GM12878 (cell line): ENCODE data around the gene STK32A. TPM values are rescaled to one million over a fixed set of nuclear protein-coding genes. Genes with fewer than 3 reads are reported as not detected.

Source experiments
- ATAC-seq: fragments of 200-7000 bp; cut with Tn5 transposase; 3 replicates; pipeline ENCODE4 v1.9.1; 2020; ENCODE audit warnings: mild to moderate bottlenecking, moderate library complexity
- BruUV-seq: library from RNA; stranded (reverse); fragments of 400-500 nt; replicated peaks from 2 replicates; lab custom pipeline; 2021; lab: Mats Ljungman, UMichigan
- CTCF ChIA-PET: fragments of 300-600 bp; sonication (Branson Sonifier 250); formaldehyde crosslinking; extraction: SDS; loops from one replicate; lab custom pipeline; 2021; ENCODE audit warnings: inconsistent platforms; lab: Yijun Ruan, JAX
- POLR2A ChIA-PET: fragments of 350-600 bp; formaldehyde crosslinking; extraction: SDS; loops from one replicate; lab custom pipeline; 2021; ENCODE audit warnings: inconsistent platforms; lab: Charles Lee
- RAD21 ChIA-PET: fragments of 300-600 bp; sonication (Branson Sonifier 250); formaldehyde crosslinking; loops from one replicate; lab custom pipeline; 2023; ENCODE audit warnings: antibody characterized with exemption; ENCODE audit not compliant: unreplicated experiment; lab: Charles Lee
- SMC1A ChIA-PET: fragments of 300-600 bp; sonication (Branson Sonifier 250); formaldehyde crosslinking; loops from one replicate; lab custom pipeline; 2023; ENCODE audit not compliant: unreplicated experiment, uncharacterized antibody; lab: Charles Lee
- DNase-seq: peaks from one replicate; pipeline ENCODE4 v3.0.0-alpha.2; 2011; ENCODE audit warnings: low read depth, low spot score
- FAIRE-seq: peaks from 3 replicates; lab custom pipeline; 2011; peaks lifted over from hg19 to GRCh38; lab: Jason Lieb, UNC
- H2AFZ ChIP-seq: 2 replicates; pipeline ENCODE4 v1.6.0; 2011; ENCODE audit warnings: low read depth, low read length, control low read depth; ENCODE audit not compliant: control insufficient read depth
- H3K27ac ChIP-seq: 2 replicates; pipeline ENCODE4 v1.5.1; 2011; ENCODE audit warnings: control low read depth; ENCODE audit not compliant: control insufficient read depth, insufficient read depth
- H3K27me3 ChIP-seq, 2 experiments: replicated peaks in 1 of 2; 2 replicates each; pipeline versions ENCODE4 v1.6.0 to v1.6.1; 2011; ENCODE audit warnings: low read length in 1 of 2; ENCODE audit not compliant: control insufficient read depth in 2 of 2, insufficient read depth in 2 of 2
- H3K36me3 ChIP-seq, 2 experiments: 2 replicates each; pipeline ENCODE4 v1.5.1; 2011; ENCODE audit warnings: low read length in 1 of 2; ENCODE audit not compliant: control insufficient read depth in 2 of 2, insufficient read depth in 2 of 2
- H3K4me1 ChIP-seq: 2 replicates; pipeline ENCODE4 v1.6.1; 2011; ENCODE audit warnings: mild to moderate bottlenecking, low read length, moderate library complexity, mixed read lengths; ENCODE audit not compliant: control insufficient read depth, insufficient read depth
- H3K4me2 ChIP-seq: 2 replicates; pipeline ENCODE4 v1.6.0; 2011; ENCODE audit warnings: control low read depth; ENCODE audit not compliant: control insufficient read depth, insufficient read depth
- H3K4me3 ChIP-seq: fragments of 200-600 bp; sonication (generic); 2 replicates; pipeline ENCODE4 v1.5.1; 2016
- H3K79me2 ChIP-seq: 2 replicates; pipeline ENCODE4 v1.6.0; 2011; ENCODE audit warnings: low read length; ENCODE audit not compliant: control insufficient read depth, insufficient read depth
- H3K9ac ChIP-seq: 2 replicates; pipeline ENCODE4 v1.8.0; 2011; ENCODE audit warnings: low read length, control low read depth, mixed read lengths; ENCODE audit not compliant: control insufficient read depth, insufficient read depth
- H3K9me3 ChIP-seq: replicated peaks from 3 replicates; pipeline ENCODE4 v1.5.1; 2011; ENCODE audit warnings: mild to moderate bottlenecking, low read length; ENCODE audit not compliant: control insufficient read depth, insufficient read depth
- H4K20me1 ChIP-seq: 2 replicates; pipeline ENCODE4 v1.6.0; 2011; ENCODE audit not compliant: control insufficient read depth, insufficient read depth
- ASH2L ChIP-seq: fragments of 300-600, 200-600 bp; sonication (generic); IDR thresholded peaks from 2 replicates; pipeline ENCODE4 v1.6.1; 2017; ENCODE audit warnings: low read depth, mild to moderate bottlenecking, borderline replicate concordance
- BHLHE40 ChIP-seq, 2 experiments: fragments of 450-650 bp in 1 of 2; IDR thresholded peaks; 2 replicates each; pipeline ENCODE4 v1.6.1; 2011 to 2017; ENCODE audit warnings: low read depth in 2 of 2, borderline replicate concordance in 1 of 2, improper control_type of control experiment in 1 of 2, low read length in 1 of 2, mild to moderate bottlenecking in 1 of 2
- BRCA1 ChIP-seq: IDR thresholded peaks from 2 replicates; pipeline ENCODE4 v1.6.1; 2011; ENCODE audit warnings: low read depth, low read length, improper control_type of control experiment
- ETV6 ChIP-seq, 2 experiments: fragments of 450-650 bp in 1 of 2; IDR thresholded peaks in 1 of 2; conservative IDR thresholded peaks in 1 of 2; 2 replicates each; pipeline ENCODE4 v1.6.1; 2014; ENCODE audit warnings: antibody characterized with exemption in 1 of 2, borderline replicate concordance in 1 of 2, low read depth in 1 of 2, mild to moderate bottlenecking in 1 of 2, moderate library complexity in 1 of 2
- FOS ChIP-seq: IDR thresholded peaks from 3 replicates; pipeline ENCODE4 v1.6.1; 2011; ENCODE audit warnings: borderline replicate concordance; ENCODE audit not compliant: insufficient read length; ENCODE audit errors: extremely low read depth
- HDGF ChIP-seq: fragments of 450-650 bp; IDR thresholded peaks from 2 replicates; pipeline ENCODE4 v1.6.1; 2016; ENCODE audit warnings: antibody characterized with exemption
- MEF2B ChIP-seq: fragments of 450-650 bp; IDR thresholded peaks from 2 replicates; pipeline ENCODE4 v1.6.1; 2018; ENCODE audit warnings: mild to moderate bottlenecking, moderate library complexity; ENCODE audit not compliant: partially characterized antibody, poor library complexity, severe bottlenecking
- NFYA ChIP-seq: IDR thresholded peaks from 2 replicates; pipeline ENCODE4 v1.6.1; 2011; ENCODE audit warnings: low read depth, mild to moderate bottlenecking, low read length, improper control_type of control experiment, borderline replicate concordance
- NFYB ChIP-seq: IDR thresholded peaks from 2 replicates; pipeline ENCODE4 v1.6.1; 2011; ENCODE audit warnings: low read depth, mild to moderate bottlenecking, low read length, improper control_type of control experiment, moderate library complexity; ENCODE audit not compliant: insufficient read depth
- RFX5 ChIP-seq: IDR thresholded peaks from 2 replicates; pipeline ENCODE4 v1.6.1; 2011; ENCODE audit warnings: low read depth, low read length, improper control_type of control experiment
- SPI1 ChIP-seq: IDR thresholded peaks from 2 replicates; pipeline ENCODE4 v1.6.1; 2011; ENCODE audit warnings: low read depth, mild to moderate bottlenecking, low read length, moderate library complexity, borderline replicate concordance; ENCODE audit not compliant: insufficient read depth
- YY1 ChIP-seq: IDR thresholded peaks from 2 replicates; pipeline ENCODE4 v1.6.1; 2011; ENCODE audit warnings: low read depth, mild to moderate bottlenecking, low read length
- WGBS: methylation state at CpG from one replicate; pipeline ENCODE4 v1.1.6; 2016; ENCODE audit warnings: low lambda C conversion rate; ENCODE audit not compliant: insufficient replicate concordance, insufficient coverage; ENCODE audit errors: missing lambda C conversion rate; 5-methylcytosine and 5-hydroxymethylcytosine counted together
- in situ Hi-C: fragments of 300-500 bp; cut with MboI; formaldehyde crosslinking; loops from 9 replicates; pipeline ENCODE4 v1.14.3; 2018; ENCODE audit warnings: mixed read lengths
- intact Hi-C: fragments of 100-400 bp; cut with micrococcal nuclease; formaldehyde crosslinking; loops from one replicate; pipeline ENCODE4 v1.14.2; 2022; ENCODE audit not compliant: unreplicated experiment
- polyA plus RNA-seq, 11 experiments: library from polyadenylated mRNA; depleted of rRNA in 4 of 11; unstranded in 6 of 11; stranded (reverse) in 5 of 11; fragments of >200 nt; fragmentation: Nextera tagmentation in 4 of 11; fragmentation: Illumina TruSeq in 1 of 11; extraction: Ambion mirVana in 4 of 11; extraction: Trizol in 1 of 11; gene quantifications; 1 replicate in 1 of 11; 2 replicates in 10 of 11; pipeline versions ENCODE4 v1.2.1 to v1.2.3, GENCODE V29; 2011 to 2016; ENCODE audit warnings: inconsistent platforms in 2 of 11, missing spikeins in 2 of 11, low read depth in 1 of 11
- total RNA-seq, 4 experiments: library from RNA; depleted of rRNA in 3 of 4; stranded (reverse); fragments of >200 nt in 3 of 4; fragmentation: Illumina TruSeq in 1 of 4; extraction: Trizol in 1 of 4; gene quantifications; 2 replicates each; pipeline versions ENCODE4 v1.2.1 to v1.2.3, GENCODE V29; 2013 to 2021
- TF ChIP-seq, protein P1 (sequence below): IDR thresholded peaks from 2 replicates; pipeline ENCODE4 v1.6.1; 2011; ENCODE audit warnings: borderline replicate concordance, low read depth, mild to moderate bottlenecking, moderate library complexity, mixed read lengths, low read length; ENCODE audit not compliant: insufficient read depth; ENCODE audit errors: extremely low read length
- TF ChIP-seq, protein P2 (sequence below): fragments of 450-650 bp; conservative IDR thresholded peaks from 2 replicates; pipeline ENCODE4 v1.6.1; 2017; ENCODE audit warnings: mild to moderate bottlenecking, moderate library complexity
- TF ChIP-seq, protein P3 (sequence below), 3 experiments: IDR thresholded peaks in 2 of 3; conservative IDR thresholded peaks in 1 of 3; 2 replicates each; pipeline ENCODE4 v1.5.1; 2011; ENCODE audit warnings: low read depth in 3 of 3, low read length in 3 of 3, mild to moderate bottlenecking in 3 of 3, control low read depth in 2 of 3, moderate library complexity in 2 of 3, inconsistent platforms in 1 of 3, mixed read lengths in 1 of 3; ENCODE audit not compliant: control insufficient read depth in 2 of 3, insufficient read depth in 1 of 3; ENCODE audit errors: extremely low read depth in 1 of 3

The STK32A gene
- total and polyA plus RNA-seq, 10 of the 15 experiments (the other 5 are each of a cell fraction or from before 2014, with no cell fraction given), result under 0.01 to 0.10 TPM; not detected in 8

DNA sequence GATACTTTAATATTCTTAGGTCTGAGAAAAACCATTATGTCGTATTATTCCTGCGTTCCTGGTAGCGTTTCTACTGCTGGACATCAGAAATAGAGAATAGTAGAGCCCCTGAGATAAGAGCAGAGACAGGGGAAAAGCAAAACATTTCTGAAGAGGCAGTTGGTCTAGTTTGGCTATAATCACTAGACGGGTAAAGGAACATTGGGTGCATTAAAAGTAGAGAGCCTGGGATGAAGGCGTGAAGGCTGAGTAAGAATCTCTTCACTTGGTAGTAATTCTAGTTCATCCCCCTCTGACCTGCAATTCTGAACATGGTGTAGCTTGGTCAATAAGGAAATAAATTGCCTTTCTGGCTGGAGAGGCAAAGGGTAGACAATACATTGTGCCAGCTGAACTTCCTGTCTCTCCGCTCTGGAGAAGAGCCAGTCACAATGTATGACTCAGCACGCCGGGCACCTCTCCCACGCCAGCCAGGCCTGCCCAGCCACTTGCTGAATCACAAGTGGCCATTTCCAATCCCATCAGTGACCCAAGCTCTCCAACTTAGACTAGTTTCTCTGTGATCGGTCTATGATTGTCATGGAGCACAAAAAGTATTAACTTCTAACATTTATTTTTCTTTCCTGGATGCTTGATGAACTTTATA lies 75.4 kb downstream of the STK32A start (continued):
- TF ChIP-seq, protein P1, sequence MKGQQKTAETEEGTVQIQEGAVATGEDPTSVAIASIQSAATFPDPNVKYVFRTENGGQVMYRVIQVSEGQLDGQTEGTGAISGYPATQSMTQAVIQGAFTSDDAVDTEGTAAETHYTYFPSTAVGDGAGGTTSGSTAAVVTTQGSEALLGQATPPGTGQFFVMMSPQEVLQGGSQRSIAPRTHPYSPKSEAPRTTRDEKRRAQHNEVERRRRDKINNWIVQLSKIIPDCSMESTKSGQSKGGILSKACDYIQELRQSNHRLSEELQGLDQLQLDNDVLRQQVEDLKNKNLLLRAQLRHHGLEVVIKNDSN, result no peak

DNA sequence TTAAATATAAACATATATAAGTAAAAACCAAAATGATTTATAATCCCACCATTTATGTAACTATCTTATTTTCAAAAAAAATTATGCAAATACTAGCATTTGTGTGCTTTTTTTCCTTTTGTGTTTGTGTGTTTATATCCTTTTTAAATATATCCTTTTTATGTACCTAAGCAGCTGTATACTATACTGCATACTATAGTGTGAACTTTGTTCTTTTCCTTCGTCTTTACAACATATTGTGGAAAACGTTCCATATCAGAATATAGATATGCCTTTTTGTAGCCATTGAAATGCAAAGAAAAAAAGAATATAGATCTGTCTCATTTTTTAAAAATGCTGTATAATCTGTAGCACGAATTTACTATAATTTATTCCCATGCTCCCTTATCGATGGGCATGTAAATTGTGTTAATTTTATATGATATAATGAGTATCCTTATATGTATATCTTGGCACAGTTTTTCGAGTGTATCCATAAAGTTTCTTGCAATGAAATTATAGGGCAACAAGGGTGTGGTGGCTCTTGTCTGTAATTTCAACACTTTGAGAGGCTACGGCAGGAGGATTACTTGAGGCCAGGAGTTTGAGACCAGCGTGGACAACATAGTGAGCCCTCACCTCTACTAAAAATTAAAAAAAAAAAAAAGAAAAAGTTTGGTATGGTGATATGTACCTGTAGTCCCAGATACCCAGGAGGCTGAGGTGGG lies 83.3 kb downstream of the STK32A start:
- FAIRE-seq (no peak), DNase-seq (no peak), ATAC-seq (no peak)
- ChIA-PET CTCF (no interaction called here), RAD21 (no interaction called here), SMC1A (no interaction called here), POLR2A (no interaction called here)
- Histone ChIP-seq H3K9me3 (no peaks in the 10 kb centered on the region), H3K4me2 (no peak overlapping the region), H3K27me3 (no peaks in the 10 kb centered on the region), H3K27ac (no peak overlapping the region), H4K20me1 (no peaks in the 10 kb centered on the region), H3K4me1 (no peaks in the 10 kb centered on the region), H3K36me3 (no peaks in the 10 kb centered on the region), H3K79me2 (no peaks in the 10 kb centered on the region), H2AFZ (no peak overlapping the region), H3K9ac (no peak overlapping the region), H3K4me3 (no peak overlapping the region)
- in situ Hi-C loops (no loop called here), intact Hi-C loops (no loop called here)
- 36% methylated on average over 7 of the region's 7 CpGs for WGBS
- no TSS peak for BruUV-seq
- no peak for TF ChIP-seq HDGF
- no peak for TF ChIP-seq ASH2L
- no peak for TF ChIP-seq FOS
- TF ChIP-seq, protein P2, sequence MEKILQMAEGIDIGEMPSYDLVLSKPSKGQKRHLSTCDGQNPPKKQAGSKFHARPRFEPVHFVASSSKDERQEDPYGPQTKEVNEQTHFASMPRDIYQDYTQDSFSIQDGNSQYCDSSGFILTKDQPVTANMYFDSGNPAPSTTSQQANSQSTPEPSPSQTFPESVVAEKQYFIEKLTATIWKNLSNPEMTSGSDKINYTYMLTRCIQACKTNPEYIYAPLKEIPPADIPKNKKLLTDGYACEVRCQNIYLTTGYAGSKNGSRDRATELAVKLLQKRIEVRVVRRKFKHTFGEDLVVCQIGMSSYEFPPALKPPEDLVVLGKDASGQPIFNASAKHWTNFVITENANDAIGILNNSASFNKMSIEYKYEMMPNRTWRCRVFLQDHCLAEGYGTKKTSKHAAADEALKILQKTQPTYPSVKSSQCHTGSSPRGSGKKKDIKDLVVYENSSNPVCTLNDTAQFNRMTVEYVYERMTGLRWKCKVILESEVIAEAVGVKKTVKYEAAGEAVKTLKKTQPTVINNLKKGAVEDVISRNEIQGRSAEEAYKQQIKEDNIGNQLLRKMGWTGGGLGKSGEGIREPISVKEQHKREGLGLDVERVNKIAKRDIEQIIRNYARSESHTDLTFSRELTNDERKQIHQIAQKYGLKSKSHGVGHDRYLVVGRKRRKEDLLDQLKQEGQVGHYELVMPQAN, result no peak
- no peak for TF ChIP-seq NFYB
- no peak for TF ChIP-seq SPI1
- no peak for TF ChIP-seq NFYA
- TF ChIP-seq MEF2B, result no peak
- TF ChIP-seq, protein P3, sequence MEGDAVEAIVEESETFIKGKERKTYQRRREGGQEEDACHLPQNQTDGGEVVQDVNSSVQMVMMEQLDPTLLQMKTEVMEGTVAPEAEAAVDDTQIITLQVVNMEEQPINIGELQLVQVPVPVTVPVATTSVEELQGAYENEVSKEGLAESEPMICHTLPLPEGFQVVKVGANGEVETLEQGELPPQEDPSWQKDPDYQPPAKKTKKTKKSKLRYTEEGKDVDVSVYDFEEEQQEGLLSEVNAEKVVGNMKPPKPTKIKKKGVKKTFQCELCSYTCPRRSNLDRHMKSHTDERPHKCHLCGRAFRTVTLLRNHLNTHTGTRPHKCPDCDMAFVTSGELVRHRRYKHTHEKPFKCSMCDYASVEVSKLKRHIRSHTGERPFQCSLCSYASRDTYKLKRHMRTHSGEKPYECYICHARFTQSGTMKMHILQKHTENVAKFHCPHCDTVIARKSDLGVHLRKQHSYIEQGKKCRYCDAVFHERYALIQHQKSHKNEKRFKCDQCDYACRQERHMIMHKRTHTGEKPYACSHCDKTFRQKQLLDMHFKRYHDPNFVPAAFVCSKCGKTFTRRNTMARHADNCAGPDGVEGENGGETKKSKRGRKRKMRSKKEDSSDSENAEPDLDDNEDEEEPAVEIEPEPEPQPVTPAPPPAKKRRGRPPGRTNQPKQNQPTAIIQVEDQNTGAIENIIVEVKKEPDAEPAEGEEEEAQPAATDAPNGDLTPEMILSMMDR (IDR thresholded peaks at IDR 0.05 in 2 of 3, conservative IDR thresholded peaks at IDR 0.05 in 1 of 3; ENCODE audit: control insufficient read depth in 2 of 3, extremely low read depth in 1 of 3, insufficient read depth in 1 of 3, low read depth in 3 of 3, low read length in 3 of 3), result no peak
- no peak for TF ChIP-seq BRCA1
- TF ChIP-seq ETV6 (conservative IDR thresholded peaks at IDR 0.05 in 1 of 2, IDR thresholded peaks at IDR 0.05 in 1 of 2; ENCODE audit: borderline replicate concordance in 1 of 2, low read depth in 1 of 2), result no peak
- TF ChIP-seq RFX5, result no peak
- no peak for TF ChIP-seq YY1
- TF ChIP-seq BHLHE40 (IDR thresholded peaks at IDR 0.05; ENCODE audit: borderline replicate concordance in 1 of 2, low read depth in 2 of 2, low read length in 1 of 2), result no peak
